Measurements from ENCODE around the gene TNFSF11.

Gene TNFSF11

DNA sequence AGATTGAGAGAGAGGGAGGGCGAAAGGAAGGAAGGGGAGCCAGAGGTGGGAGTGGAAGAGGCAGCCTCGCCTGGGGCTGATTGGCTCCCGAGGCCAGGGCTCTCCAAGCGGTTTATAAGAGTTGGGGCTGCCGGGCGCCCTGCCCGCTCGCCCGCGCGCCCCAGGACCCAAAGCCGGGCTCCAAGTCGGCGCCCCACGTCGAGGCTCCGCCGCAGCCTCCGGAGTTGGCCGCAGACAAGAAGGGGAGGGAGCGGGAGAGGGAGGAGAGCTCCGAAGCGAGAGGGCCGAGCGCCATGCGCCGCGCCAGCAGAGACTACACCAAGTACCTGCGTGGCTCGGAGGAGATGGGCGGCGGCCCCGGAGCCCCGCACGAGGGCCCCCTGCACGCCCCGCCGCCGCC, at the start of gene TNFSF11:
Gene TNFSF11, plus strand, starts transcription at position 142 of the 400 bp plus-strand sequence. Its CDS starts 152 bp downstream, at position 294.
- Histone ChIP-seq H3K9me3 (ENCODE audit: control insufficient read depth in 1 of 2, low read length in 2 of 2) (no peaks in the 10 kb centered on the region), H3K9ac (ENCODE audit: low read depth in 1 of 2, low read length in 2 of 2) (no peak within 1 kb of the TSS), H3K36me3 (ENCODE audit: control insufficient read depth in 1 of 2, insufficient read depth in 2 of 2, low read length in 2 of 2) (no peaks in the 10 kb centered on the region), H3K4me1 (ENCODE audit: control insufficient read depth in 1 of 2, insufficient read depth in 2 of 2, low read length in 2 of 2) (peaks cover 0 to 7% of the 10 kb centered on the region in 2 donors), H3K27ac (ENCODE audit: low read depth, low read length) (no peak within 1 kb of the TSS), H3K4me3 (ENCODE audit: low read depth in 1 of 2, low read length in 2 of 2) (peak within 1 kb of the TSS; percentile 48 to 57), H3K27me3 (ENCODE audit: control insufficient read depth in 1 of 2, insufficient read depth in 2 of 2, low read length in 2 of 2) (peaks cover 18 to 39% of the 10 kb centered on the region in 2 donors)

- Histone ChIP-seq H3K9me3 (ENCODE audit: control insufficient read depth in 1 of 2, low read length in 2 of 2) (no peaks in the 10 kb centered on the region), H3K4me1 (ENCODE audit: control insufficient read depth in 1 of 2, insufficient read depth in 2 of 2, low read length in 2 of 2) (peaks cover 0 to 12% of the 10 kb centered on the region in 2 donors), H3K4me3 (ENCODE audit: low read depth in 1 of 2, low read length in 2 of 2) (no peak overlapping the region), H3K9ac (ENCODE audit: low read depth in 1 of 2, low read length in 2 of 2) (no peak overlapping the region), H3K27me3 (ENCODE audit: control insufficient read depth in 1 of 2, insufficient read depth in 2 of 2, low read length in 2 of 2) (no peaks in the 10 kb centered on the region), H3K27ac (ENCODE audit: low read depth, low read length) (no peak overlapping the region), H3K36me3 (ENCODE audit: control insufficient read depth in 1 of 2, insufficient read depth in 2 of 2, low read length in 2 of 2) (no peaks in the 10 kb centered on the region)
Measured at GRCh38 chr13:42524487-42525034, 49.4 kb upstream of the TNFSF11 start.

DNA sequence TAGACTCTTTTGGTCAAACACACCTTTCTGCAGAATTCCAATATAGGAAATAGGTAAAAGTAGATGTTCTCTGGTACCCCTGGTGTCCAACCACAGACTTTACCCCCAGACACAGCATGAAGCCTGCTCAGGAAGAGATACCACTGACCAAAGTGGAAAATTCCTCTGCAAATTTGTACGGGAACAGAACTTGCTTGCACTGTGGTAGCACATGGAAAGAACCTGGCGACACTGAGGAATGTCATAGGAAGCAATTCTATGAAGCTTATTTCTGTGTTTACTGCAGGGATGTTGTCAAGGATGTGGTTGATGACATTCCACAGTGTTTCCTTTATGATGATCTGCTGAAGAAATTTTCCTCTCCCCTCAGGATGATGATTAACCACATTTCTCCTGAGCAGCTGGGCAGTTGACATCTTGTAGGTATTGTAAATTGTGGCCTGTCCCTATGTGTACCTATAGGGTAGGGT, 48.9 kb upstream of the TNFSF11 start:
- Histone ChIP-seq H3K9me3 (ENCODE audit: control insufficient read depth in 1 of 2, low read length in 2 of 2) (no peaks in the 10 kb centered on the region), H3K4me1 (ENCODE audit: control insufficient read depth in 1 of 2, insufficient read depth in 2 of 2, low read length in 2 of 2) (peaks cover 0 to 12% of the 10 kb centered on the region in 2 donors), H3K4me3 (ENCODE audit: low read depth in 1 of 2, low read length in 2 of 2) (no peak overlapping the region), H3K36me3 (ENCODE audit: control insufficient read depth in 1 of 2, insufficient read depth in 2 of 2, low read length in 2 of 2) (no peaks in the 10 kb centered on the region), H3K27ac (ENCODE audit: low read depth, low read length) (no peak overlapping the region), H3K9ac (ENCODE audit: low read depth in 1 of 2, low read length in 2 of 2) (no peak overlapping the region), H3K27me3 (ENCODE audit: control insufficient read depth in 1 of 2, insufficient read depth in 2 of 2, low read length in 2 of 2) (no peaks in the 10 kb centered on the region)

- Histone ChIP-seq H3K36me3 (ENCODE audit: control insufficient read depth in 1 of 2, insufficient read depth in 2 of 2, low read length in 2 of 2) (no peaks in the 10 kb centered on the region), H3K4me3 (ENCODE audit: low read depth in 1 of 2, low read length in 2 of 2) (no peak overlapping the region), H3K27ac (ENCODE audit: low read depth, low read length) (no peak overlapping the region), H3K9ac (ENCODE audit: low read depth in 1 of 2, low read length in 2 of 2) (no peak overlapping the region), H3K4me1 (ENCODE audit: control insufficient read depth in 1 of 2, insufficient read depth in 2 of 2, low read length in 2 of 2) (peaks cover 0 to 12% of the 10 kb centered on the region in 2 donors), H3K9me3 (ENCODE audit: control insufficient read depth in 1 of 2, low read length in 2 of 2) (no peaks in the 10 kb centered on the region), H3K27me3 (ENCODE audit: control insufficient read depth in 1 of 2, insufficient read depth in 2 of 2, low read length in 2 of 2) (no peaks in the 10 kb centered on the region)
Measured at GRCh38 chr13:42526276-42526675, 47.7 kb upstream of the TNFSF11 start.

- no peak overlapping the region for H3K9ac ChIP-seq (ENCODE audit: low read depth in 1 of 2, low read length in 2 of 2)
Measured at GRCh38 chr13:42526804-42527203, 47.1 kb upstream of the TNFSF11 start.

DNA sequence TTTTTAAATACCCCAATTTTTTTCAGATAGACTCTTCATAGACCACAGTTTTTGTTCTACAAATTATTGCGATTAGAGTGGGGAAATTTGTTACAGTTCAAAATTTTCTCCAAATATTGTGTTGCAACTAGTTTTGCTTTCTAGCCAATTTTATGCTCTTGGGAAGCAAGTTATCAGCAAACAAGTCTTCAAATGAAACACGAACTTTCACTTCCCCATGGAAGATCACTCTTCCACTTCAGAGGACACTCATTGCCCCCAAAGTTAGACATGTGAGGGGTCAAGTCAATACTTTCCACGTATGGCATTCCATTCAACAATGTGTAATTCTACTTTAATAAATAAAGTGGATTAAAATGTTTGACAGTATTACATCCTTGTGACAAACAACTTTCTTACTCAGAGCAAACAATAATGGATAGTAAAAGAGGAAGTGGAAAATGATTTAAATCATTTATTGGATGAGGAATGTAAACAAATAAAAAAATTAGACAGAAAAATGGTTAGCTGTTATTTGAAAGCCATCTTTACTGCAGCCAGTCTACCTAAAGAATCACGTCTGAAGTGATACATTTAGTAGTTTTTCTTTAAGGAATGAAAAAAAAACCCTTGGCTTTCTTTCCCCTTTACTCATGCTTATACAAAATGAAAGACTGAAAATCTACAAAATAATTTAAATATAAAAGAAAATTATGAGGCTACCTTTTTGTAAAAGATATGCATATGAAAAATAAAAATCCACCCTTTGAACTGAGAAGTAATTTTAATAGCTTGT, 41.2 kb upstream of the TNFSF11 start:
- Histone ChIP-seq H3K4me1 (ENCODE audit: control insufficient read depth in 1 of 2, insufficient read depth in 2 of 2, low read length in 2 of 2) (no peaks in the 10 kb centered on the region), H3K4me3 (ENCODE audit: low read depth in 1 of 2, low read length in 2 of 2) (no peak overlapping the region), H3K27ac (ENCODE audit: low read depth, low read length) (no peak overlapping the region), H3K36me3 (ENCODE audit: control insufficient read depth in 1 of 2, insufficient read depth in 2 of 2, low read length in 2 of 2) (no peaks in the 10 kb centered on the region), H3K27me3 (ENCODE audit: control insufficient read depth in 1 of 2, insufficient read depth in 2 of 2, low read length in 2 of 2) (no peaks in the 10 kb centered on the region), H3K9ac (ENCODE audit: low read depth in 1 of 2, low read length in 2 of 2) (no peak overlapping the region), H3K9me3 (ENCODE audit: control insufficient read depth in 1 of 2, low read length in 2 of 2) (no peaks in the 10 kb centered on the region)

More at GRCh38 chr13:42526804-42527203, 47.1 kb upstream of the TNFSF11 start:
- H3K27ac ChIP-seq (ENCODE audit: low read depth, low read length), result no peak overlapping the region
- no peaks in the 10 kb centered on the region for H3K9me3 ChIP-seq (ENCODE audit: control insufficient read depth in 1 of 2, low read length in 2 of 2)
- no peak overlapping the region for H3K4me3 ChIP-seq (ENCODE audit: low read depth in 1 of 2, low read length in 2 of 2)
- peaks cover 0 to 12% of the 10 kb centered on the region in 2 donors for H3K4me1 ChIP-seq (ENCODE audit: control insufficient read depth in 1 of 2, insufficient read depth in 2 of 2, low read length in 2 of 2)
- no peaks in the 10 kb centered on the region for H3K36me3 ChIP-seq (ENCODE audit: control insufficient read depth in 1 of 2, insufficient read depth in 2 of 2, low read length in 2 of 2)
- no peaks in the 10 kb centered on the region for H3K27me3 ChIP-seq (ENCODE audit: control insufficient read depth in 1 of 2, insufficient read depth in 2 of 2, low read length in 2 of 2)

DNA sequence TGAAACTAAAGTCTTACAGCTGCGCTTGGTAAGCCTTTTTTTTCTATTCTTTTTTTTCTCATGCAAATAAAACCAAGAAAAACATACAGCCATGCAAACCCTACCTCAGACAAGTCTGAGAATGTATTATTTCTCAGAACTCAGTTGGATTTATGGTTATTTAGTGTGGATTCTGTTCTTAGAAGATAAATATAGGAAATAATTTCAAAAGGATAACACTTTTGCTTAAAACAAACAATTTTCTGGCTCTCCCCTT, 40.7 kb upstream of the TNFSF11 start:
- no peaks in the 10 kb centered on the region for H3K9me3 ChIP-seq (ENCODE audit: control insufficient read depth in 1 of 2, low read length in 2 of 2)
- no peak overlapping the region for H3K9ac ChIP-seq (ENCODE audit: low read depth in 1 of 2, low read length in 2 of 2)
- no peaks in the 10 kb centered on the region for H3K36me3 ChIP-seq (ENCODE audit: control insufficient read depth in 1 of 2, insufficient read depth in 2 of 2, low read length in 2 of 2)
- no peaks in the 10 kb centered on the region for H3K4me1 ChIP-seq (ENCODE audit: control insufficient read depth in 1 of 2, insufficient read depth in 2 of 2, low read length in 2 of 2)
- no peaks in the 10 kb centered on the region for H3K27me3 ChIP-seq (ENCODE audit: control insufficient read depth in 1 of 2, insufficient read depth in 2 of 2, low read length in 2 of 2)
- no peak overlapping the region for H3K4me3 ChIP-seq (ENCODE audit: low read depth in 1 of 2, low read length in 2 of 2)
- no peak overlapping the region for H3K27ac ChIP-seq (ENCODE audit: low read depth, low read length)

- Histone ChIP-seq H3K9me3 (ENCODE audit: control insufficient read depth in 1 of 2, low read length in 2 of 2) (no peaks in the 10 kb centered on the region), H3K9ac (ENCODE audit: low read depth in 1 of 2, low read length in 2 of 2) (no peak overlapping the region), H3K27ac (ENCODE audit: low read depth, low read length) (no peak overlapping the region), H3K4me1 (ENCODE audit: control insufficient read depth in 1 of 2, insufficient read depth in 2 of 2, low read length in 2 of 2) (no peaks in the 10 kb centered on the region), H3K36me3 (ENCODE audit: control insufficient read depth in 1 of 2, insufficient read depth in 2 of 2, low read length in 2 of 2) (no peaks in the 10 kb centered on the region), H3K27me3 (ENCODE audit: control insufficient read depth in 1 of 2, insufficient read depth in 2 of 2, low read length in 2 of 2) (no peaks in the 10 kb centered on the region), H3K4me3 (ENCODE audit: low read depth in 1 of 2, low read length in 2 of 2) (no peak overlapping the region)
Measured at GRCh38 chr13:42534785-42535184, 39.2 kb upstream of the TNFSF11 start.

- no peak overlapping the region for H3K4me3 ChIP-seq (ENCODE audit: low read depth in 1 of 2, low read length in 2 of 2)
- H3K9me3 ChIP-seq (ENCODE audit: control insufficient read depth in 1 of 2, low read length in 2 of 2), result no peaks in the 10 kb centered on the region
- H3K36me3 ChIP-seq (ENCODE audit: control insufficient read depth in 1 of 2, insufficient read depth in 2 of 2, low read length in 2 of 2), result no peaks in the 10 kb centered on the region
- H3K27me3 ChIP-seq (ENCODE audit: control insufficient read depth in 1 of 2, insufficient read depth in 2 of 2, low read length in 2 of 2), result no peaks in the 10 kb centered on the region
- H3K4me1 ChIP-seq (ENCODE audit: control insufficient read depth in 1 of 2, insufficient read depth in 2 of 2, low read length in 2 of 2), result no peaks in the 10 kb centered on the region
- H3K9ac ChIP-seq (ENCODE audit: low read depth in 1 of 2, low read length in 2 of 2), result no peak overlapping the region
- no peak overlapping the region for H3K27ac ChIP-seq (ENCODE audit: low read depth, low read length)
Measured at GRCh38 chr13:42538996-42539395, 35.0 kb upstream of the TNFSF11 start.

GRCh38 chr13:42539670-42540069, 34.3 kb upstream of the TNFSF11 start:
- no peaks in the 10 kb centered on the region for H3K4me1 ChIP-seq (ENCODE audit: control insufficient read depth in 1 of 2, insufficient read depth in 2 of 2, low read length in 2 of 2)
- no peak overlapping the region for H3K9ac ChIP-seq (ENCODE audit: low read depth in 1 of 2, low read length in 2 of 2)
- no peaks in the 10 kb centered on the region for H3K27me3 ChIP-seq (ENCODE audit: control insufficient read depth in 1 of 2, insufficient read depth in 2 of 2, low read length in 2 of 2)
- no peaks in the 10 kb centered on the region for H3K36me3 ChIP-seq (ENCODE audit: control insufficient read depth in 1 of 2, insufficient read depth in 2 of 2, low read length in 2 of 2)
- H3K9me3 ChIP-seq (ENCODE audit: control insufficient read depth in 1 of 2, low read length in 2 of 2), result no peaks in the 10 kb centered on the region
- no peak overlapping the region for H3K4me3 ChIP-seq (ENCODE audit: low read depth in 1 of 2, low read length in 2 of 2)
- no peak overlapping the region for H3K27ac ChIP-seq (ENCODE audit: low read depth, low read length)
